ENCODE measurements around the gene OTUD1.
A peak's percentile ranks its signal among the peaks of the same experiment; 100 is the strongest.
"Not testable (repeated sequence)": the region's sequence is repeated elsewhere in the genome, so short reads cannot be mapped to it uniquely, and the experiment has no call there.

Gene OTUD1, protein sequence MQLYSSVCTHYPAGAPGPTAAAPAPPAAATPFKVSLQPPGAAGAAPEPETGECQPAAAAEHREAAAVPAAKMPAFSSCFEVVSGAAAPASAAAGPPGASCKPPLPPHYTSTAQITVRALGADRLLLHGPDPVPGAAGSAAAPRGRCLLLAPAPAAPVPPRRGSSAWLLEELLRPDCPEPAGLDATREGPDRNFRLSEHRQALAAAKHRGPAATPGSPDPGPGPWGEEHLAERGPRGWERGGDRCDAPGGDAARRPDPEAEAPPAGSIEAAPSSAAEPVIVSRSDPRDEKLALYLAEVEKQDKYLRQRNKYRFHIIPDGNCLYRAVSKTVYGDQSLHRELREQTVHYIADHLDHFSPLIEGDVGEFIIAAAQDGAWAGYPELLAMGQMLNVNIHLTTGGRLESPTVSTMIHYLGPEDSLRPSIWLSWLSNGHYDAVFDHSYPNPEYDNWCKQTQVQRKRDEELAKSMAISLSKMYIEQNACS

DNA sequence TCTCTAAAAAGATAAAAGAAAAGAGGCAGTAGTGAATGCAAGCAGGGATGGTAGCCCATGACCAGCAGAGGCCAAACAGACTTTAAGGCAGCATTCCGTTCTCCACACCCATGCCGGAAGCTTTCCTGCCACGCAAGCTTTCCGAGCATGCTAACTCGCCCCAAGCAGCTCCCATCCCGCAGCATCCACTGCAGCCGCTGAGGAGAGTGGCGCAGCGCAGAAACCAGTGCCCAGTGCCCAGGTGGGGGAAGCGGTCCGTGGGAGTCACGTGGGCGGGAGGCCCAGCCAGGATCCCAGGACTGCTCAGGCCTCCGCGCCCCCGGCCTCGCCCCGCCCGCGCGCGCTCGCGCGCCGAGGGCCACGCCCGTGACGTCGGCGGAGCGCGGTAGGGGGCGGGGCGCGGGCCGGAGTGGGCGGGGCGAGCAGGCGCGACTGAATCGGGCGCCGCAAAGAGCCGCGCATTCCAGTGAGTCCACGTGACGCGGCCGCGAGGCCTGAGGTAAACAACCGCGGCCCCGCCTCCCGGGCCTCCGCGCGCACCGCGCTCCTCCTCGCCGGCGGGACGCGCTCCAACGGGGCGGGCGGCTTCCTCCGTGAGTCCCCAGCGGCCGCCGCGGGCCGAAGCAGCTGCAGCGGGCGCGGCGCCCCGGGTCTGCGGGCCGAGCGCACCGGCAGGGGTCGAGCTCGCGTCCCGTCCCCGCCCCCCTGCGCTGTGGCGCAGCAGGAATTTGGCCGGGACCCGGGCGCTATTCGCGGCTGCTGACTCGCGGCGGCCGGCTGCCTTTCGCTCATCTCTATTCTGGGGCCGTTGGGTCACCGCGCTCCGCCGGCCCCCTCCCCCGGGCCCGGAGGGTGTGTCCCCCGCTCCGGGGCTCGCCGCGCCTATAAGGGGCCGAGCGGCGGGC is at the start of gene OTUD1:
Gene OTUD1 (plus strand): TSS at position 529 of the 905 bp plus-strand sequence. CDS start 383 bp downstream, outside the sequence.
- DNase-seq: peak; percentile 43

DNA sequence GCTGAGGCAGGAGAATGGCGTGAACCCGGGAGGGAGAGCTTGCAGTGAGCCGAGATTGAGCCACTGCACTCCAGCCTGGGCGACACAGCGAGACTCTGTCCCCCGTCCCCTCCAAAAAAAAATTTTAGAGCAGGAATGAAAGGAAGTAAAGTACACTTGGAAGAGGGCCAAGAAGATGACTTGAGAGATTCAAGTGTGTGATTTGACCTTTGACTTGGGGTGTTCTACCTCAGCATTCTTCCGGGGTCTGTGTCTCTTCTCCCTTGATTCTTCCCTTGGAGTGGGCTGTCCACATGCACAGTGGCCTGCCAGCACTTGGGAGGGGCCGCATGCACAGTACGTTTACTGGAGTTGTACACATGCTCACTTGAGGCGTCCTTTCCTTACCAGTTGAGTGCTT is 48.5 kb upstream of the OTUD1 start:
- DNase-seq: not testable (repeated sequence)

DNA sequence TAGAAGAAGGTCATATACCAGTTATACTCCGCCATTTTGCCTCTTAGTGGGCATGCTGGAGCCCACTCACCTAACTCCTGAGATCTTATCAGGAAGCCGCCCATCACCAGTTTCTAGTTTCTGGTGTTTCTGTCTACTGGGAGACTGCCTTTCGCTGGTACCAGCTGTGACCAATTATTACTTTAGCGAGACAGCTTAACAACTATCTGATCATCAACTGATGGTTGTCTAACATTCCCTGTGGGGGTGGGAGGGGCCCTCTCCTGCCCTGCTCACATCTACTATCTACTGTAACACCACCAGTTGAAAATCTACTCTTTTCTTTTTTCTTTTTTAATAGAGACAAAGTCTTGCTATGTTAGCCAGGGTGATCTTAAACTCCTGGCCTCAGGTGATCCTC is 48.1 kb upstream of the OTUD1 start:
- DNase-seq: no peak

DNA sequence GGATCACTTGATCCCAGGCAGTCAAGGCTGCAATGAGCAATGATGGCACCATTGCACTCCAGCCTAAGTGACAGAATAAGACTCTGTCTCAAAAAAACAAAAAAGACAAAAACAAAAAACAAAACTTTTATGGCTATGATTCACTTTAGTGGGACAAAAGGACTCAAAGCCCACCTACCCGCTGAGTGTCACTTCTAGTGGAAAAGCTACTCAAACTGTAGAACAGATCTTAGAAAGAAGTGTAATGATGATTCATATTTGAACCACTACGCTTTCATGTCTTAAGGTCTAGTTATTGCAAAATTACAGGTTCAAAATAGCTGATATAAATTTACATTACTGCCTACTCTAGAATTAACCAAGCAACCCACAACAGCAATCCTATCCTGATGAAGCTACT is 47.1 kb upstream of the OTUD1 start:
- DNase-seq: no peak

DNA sequence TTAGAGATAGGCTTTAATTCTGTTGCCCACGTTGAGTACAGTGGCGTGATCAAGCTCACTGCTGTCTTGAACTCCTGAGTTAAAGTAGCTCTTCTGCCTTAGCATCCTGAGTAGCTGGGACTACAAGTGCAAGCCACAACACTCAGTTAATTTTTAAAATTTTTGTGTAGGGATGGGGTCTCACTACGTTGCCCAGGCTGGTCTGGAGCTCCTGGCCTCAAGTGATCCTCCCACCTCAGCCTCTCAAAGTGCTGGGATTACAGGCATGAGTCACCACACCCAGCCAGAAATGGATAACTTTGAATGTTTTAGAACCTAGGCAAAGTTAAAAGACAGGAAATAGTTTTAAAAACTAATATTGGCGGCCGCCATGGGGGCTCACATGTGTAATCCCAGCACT is 43.9 kb upstream of the OTUD1 start:
- DNase-seq: no peak

DNA sequence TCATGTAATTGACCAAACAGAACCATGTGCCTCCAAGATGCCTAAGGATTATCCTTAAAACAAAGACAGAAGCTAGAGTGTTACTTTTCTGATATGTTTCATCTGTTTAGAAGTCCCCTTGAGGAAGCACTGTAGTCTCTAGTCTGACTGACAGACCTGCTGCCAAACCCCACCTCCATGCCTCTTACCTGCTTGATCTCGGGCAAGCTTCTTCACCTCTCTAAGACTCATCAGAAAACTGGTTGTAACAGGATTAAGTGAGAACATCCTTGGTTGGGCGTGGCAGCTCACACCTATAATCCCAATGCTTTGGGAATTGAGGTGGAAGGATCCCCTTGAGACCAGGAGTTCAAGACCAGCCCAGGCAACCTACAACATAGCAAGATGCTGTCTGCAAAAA is 42.2 kb upstream of the OTUD1 start:
- DNase-seq: no peak

DNA sequence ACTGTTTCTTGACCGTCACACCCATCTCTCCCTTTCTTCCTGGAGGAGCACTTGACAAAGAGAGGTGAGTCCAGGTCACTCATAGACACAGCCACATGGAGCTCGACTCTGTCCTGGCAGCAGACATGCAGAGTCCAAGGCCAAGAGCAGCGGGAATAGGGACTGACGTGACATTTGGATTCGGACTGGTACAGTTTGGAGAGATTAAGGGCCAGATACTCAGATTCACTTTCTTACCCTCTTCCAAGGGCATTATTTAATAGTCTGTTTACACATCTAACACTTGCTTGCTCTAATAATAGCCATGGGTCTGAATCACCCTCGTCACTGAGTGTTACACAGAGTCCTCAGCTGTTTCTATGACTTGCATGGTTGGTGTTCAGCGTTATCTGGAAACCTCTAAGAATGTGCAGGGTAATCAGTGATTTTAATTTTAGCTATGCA is 39.2 kb upstream of the OTUD1 start:
- no peak for DNase-seq

DNA sequence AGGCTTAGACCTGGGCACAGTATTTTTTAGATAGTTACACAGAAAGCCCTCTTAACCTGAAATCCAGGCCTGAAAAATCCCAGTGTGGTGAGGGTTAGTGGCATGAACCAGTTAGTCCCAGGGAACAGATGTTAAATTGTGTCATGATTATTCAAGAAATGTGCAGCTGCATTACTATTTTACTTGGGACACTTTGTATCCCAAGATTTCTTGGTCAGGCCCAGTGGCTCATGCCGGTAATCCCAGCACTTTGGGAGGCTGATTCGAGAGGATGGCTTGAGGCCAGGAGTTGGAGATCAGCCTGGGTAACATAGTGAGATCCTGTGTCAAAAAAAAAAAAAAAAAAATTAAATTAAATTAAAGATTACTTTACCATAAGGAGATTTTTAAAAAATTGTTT is 36.0 kb upstream of the OTUD1 start:
- no peak for DNase-seq

DNA sequence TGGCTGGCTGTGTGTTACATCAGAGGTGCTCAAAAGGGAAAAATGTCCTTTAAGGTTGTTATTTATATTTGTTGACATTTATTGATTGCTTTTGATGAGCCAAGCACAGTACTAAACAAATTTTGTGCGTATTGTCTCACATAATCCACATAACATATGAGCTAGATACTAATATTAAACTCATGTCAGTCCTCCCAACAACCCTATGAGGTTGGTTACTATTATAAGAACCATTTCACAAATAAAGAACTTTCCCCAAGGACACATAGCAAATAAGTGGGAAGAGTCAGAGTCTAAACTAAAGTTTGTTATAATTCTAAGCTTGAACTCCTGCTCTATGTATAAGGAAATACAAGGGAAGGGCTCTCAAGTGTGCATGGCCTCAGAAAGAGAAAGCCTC is 35.6 kb upstream of the OTUD1 start:
- no peak for DNase-seq

DNA sequence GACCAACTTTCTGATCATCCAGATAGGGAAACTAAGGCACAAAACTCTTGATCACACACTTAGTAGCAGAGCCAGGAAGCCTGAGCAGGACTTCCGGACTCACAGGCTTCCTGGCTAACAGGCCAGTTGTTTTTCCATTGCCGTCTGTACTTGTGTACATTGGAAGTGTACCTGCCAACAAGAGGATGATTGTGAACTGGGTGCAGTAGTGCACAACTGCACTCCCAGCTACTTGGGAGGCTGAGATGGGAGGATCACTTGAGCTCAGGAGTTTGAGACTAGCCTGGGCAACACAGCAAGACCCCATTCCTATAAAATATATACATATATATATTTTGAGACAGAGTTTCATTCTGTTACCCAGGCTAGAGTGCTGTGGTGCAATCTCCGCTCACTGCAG is 35.2 kb upstream of the OTUD1 start:
- no peak for DNase-seq

DNA sequence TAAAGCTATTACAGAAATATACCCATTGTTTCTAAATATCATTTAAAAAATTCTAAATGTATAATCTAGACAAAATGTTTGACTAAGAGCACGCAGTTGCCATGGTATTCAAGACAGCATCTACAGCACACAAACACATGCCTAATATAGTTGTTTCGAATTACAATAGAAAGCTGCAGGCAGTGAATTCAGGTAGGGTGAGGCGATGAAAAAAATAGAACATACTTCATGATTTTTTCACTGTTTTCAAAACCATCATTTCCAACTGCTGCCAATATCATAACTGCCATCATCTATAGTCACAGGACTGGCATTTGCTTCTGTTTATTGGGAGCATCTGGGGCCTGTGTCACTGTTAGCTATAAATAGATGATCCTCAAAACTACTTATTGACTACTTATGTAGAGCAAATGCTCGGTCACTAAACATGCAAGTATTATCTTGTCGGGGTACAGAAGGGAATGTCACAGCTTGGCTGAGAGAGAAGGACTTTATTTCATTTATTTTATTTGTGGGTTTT is 34.4 kb upstream of the OTUD1 start:
- DNase-seq: no peak

DNA sequence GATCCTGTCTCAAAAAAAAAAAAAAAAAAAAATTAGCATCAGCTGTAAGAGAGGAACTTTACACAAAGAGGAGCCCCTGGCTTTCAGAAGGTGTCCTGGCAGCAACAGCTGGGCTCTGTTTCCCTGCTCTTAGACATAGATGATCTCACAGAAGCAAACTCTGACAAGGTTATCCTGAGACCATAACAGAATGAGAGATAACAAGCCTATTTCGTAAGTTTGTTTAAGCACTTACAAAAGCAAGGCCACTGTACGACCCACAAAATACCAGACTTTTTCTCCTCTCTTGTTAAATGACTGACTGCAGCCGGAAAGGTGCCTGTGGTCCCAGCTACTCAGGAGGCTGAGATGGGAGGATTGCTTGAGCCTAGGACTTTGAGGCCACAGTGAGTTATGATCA is 33.3 kb upstream of the OTUD1 start:
- DNase-seq: no peak

DNA sequence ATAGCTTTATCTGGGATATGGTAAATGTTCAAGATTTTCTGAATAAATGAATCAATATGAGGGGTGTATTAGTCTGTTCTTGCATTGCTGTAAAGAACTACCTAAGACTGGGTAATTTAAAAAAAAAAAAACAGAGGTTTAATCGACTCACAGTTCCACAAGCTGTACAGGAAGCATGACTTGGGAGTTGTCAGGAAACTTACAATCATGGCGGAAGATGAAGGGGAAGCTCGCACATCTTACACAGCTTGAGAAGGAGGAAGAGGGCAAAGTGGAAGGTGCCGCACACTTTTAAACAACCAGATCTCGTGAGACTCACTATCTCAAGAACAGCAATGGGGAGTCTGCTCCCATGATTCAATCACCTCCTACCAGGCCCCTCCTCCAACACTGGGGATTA is 32.5 kb upstream of the OTUD1 start:
- no peak for DNase-seq

DNA sequence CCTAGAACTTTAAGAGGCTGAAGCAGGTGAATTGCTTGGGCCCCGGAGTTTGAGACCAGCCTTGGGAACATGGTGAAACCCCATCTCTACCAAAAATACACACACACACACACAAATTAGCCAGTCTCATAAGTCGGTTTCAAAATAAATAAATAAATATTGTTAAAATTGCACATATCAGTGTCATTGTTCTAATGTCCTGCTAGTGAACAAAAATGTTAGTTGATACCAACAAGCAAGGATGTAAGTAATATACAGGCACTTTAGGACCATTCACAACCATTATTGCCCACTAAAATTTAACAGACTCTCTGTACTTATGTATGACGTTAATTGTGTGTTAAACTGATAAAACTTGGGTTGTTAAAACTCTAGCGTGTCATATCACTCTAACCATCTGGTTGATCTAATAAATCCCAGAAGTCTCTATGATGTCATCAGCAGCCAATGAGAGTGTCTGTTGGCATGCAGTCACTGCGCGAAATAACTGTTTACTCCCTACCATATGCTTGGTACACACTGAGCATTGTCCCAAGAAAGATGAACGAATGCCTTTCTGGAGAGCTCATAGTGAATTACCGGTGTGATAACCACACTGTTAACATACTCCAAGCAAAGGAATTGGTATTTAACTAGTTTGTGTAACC is 30.4 kb upstream of the OTUD1 start:
- no peak for DNase-seq

DNA sequence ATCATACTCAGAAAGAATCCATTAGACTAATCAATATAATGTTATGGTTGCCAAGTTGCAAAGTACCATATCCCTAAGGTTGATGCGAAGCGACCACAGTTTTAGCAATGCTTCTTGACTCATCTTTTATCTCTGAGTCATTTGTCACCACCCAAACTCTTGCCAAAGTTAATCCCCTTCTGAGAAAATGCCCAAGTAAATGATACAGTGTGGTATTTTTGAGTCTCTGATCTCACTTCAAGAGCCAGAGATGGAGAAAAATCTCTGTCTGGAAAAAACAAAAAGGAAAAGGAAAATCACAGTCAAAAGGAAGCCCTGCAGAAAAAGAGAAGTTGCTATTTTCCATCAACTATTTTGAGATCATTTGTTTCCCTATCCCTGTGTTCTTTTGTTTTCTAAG is 26.7 kb upstream of the OTUD1 start:
- no peak for DNase-seq

DNA sequence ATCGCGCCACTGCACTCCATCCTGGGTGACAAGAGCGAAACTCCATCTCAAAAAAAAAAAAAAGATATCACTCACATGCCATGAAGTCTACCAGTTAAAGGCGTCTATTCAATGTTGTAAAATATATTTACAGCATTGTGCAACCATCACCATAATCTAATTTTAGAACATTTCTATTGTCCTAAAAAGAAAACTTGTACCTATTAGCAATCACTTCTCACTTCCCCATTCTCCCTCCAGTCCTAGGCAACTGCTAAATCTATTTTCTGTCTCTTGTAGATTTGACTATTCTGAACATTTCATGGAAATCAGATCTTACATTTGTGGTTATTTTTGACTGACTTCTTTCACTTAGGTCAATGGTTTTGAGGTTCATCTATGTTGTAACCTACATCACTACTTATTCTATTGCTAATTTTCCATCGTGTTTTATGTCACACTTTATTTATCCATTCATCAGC is 25.2 kb upstream of the OTUD1 start:
- DNase-seq: no peak

DNA sequence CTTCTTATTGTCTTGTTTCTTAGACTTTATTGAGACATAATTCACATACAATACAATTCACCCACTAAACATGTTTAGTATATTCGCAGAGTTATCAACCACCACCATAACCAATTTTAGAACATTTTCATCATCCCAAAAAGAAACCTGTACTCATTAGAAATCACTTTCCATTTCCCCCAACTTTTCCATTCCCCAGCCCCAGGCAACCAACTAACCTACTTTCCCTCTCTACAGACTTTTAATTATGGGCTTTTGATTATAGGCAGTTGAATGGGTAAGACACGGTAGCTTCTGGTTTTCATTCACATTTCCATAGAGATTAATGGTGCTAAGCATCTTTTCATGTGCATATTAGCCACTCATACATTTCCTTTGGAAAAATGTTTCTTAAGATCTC is 24.2 kb upstream of the OTUD1 start:
- no peak for DNase-seq

DNA sequence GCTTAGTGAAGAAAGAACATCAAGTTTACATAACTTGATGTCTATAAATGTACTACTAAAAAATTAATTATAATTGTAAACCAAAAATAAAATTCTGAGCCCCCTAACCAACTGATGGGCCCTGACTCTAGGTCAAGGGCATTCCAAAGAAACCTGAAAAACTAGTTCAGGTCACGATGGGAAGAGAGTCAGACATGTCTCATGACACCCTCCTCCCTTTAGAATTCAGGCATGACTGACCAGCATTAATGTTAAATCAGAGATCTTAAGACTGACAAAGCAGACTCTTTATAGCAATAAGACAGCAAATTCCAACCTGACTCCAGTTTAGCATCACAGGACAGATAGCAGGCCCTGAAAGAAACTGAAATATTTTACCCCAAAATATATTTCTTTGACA is 21.6 kb upstream of the OTUD1 start:
- no peak for DNase-seq

DNA sequence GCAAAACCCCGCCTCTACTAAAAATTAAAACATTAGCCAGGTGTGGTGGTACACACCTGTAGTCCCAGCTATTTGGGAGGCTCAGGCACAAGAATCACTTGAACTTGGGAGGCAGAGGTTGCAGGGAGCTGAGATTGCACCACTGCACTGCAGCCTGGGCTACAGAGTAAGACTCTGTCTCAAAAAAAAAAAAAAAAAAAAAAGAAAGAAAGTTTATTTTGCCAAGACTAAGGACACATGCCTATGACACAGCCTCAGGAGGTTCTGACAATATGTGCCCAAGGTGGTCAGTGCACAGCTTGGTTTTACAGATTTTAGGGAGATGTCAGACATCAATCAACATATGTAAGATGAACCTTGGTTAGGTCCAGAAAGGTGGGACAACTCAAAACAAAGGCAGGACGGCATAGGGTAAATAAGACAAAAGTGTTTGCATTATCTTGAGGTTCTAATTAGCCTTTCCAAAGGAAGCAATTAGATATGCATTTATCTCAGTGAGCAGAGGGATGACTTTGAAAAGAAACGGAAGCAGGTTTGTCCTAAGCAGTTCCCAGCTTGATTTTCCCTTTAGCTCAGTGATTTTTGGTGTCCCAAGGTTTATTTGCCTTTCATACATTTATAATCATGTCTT is 20.7 kb upstream of the OTUD1 start:
- no peak for DNase-seq

DNA sequence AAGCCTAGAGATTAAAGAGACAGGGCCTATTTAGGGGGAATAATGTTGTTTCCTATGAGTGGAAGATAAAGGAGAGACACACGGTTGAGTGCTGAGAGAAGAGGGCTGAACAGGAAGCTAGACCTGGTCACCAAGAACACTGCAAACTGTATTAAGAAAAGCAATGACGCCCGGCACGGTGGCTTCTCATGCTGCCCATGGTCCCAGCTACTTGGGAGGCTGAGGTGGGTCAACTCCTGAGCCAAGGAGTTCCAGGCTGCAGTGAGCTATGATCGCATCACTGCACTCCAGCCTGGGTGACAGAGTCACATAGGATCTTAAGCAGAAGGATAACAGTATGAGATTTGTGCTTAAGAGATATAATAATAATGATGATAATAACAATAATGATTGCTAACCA is 19.7 kb upstream of the OTUD1 start:
- no peak for DNase-seq

DNA sequence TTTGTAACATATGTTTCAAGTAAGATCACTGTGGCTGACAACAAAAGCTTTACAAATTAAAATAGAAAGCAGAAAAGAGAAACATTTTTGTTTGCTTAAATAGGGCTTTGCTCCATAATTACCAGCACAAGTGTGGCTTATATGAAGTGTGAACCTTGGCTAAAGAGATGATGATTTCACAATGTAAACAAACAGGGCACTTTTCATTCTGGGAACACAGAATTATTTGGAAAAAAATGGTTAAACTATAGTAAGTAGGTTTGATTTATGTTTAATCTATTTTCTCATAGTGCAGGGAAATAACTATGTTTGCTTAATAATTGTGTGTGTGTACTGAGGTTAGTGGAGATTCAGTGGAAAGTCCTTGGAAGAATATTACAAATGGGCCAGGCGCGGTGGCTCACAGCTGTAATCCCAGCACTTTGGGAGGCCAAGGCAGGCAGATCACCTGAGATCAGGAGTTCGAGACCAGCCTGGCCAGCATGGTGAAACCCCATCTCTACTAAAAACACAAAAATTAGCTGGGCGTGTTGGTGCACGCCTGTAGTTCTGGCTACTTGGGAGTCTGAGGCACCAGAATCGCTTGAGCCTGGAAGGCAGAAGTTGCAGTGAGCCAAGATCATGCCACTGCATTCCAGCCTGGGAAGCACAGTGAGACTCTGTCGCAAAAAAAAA is 19.1 kb upstream of the OTUD1 start:
- DNase-seq: no peak

DNA sequence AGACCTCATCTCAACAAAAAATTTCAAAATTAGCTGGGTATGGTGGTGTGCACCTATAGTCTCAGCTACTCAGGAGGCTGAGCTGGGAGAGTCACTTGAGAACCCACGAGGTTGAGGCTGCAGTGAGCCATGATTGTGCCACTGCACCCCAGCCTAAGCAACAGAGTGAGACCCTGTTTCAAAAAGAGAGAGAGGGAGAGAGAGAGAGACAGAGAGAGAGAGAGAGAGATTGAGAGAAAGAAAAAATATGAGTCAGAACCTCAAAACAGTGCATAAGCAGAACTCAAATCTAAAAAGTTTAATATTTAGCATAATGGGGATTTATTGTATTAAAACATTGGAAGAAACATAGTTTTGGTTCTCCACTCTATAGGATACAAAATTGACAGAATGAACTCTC is 17.5 kb upstream of the OTUD1 start:
- DNase-seq: no peak
